Activated T-cell treated with anti-CD3 and anti-CD28 coated beads, Interleukin-2, amount 50 U/mL, for 24 hours (primary cell): ENCODE data around the gene TAGAP.
"Not testable (repeated sequence)": the region's sequence is repeated elsewhere in the genome, so short reads cannot be mapped to it uniquely, and the experiment has no call there.

Experiments
- DNase-seq: peaks from one replicate; pipeline ENCODE4 v3.0.0-alpha.2; 2020
- H3K27ac Mint-ChIP-seq: 2 replicates; pipeline ENCODE4 v1.8.0; 2020; ENCODE audit warnings: mild to moderate bottlenecking, mixed read lengths
- H3K27me3 Mint-ChIP-seq: 2 replicates; pipeline ENCODE4 v1.8.0; 2020; ENCODE audit warnings: mixed read lengths
- H3K36me3 Mint-ChIP-seq: 2 replicates; pipeline ENCODE4 v1.8.0; 2020; ENCODE audit warnings: low read depth, mixed read lengths
- H3K4me1 Mint-ChIP-seq: 2 replicates; pipeline ENCODE4 v1.8.0; 2020; ENCODE audit warnings: low read depth, mixed read lengths
- H3K4me3 Mint-ChIP-seq: 2 replicates; pipeline ENCODE4 v1.8.0; 2020; ENCODE audit warnings: mild to moderate bottlenecking, moderate library complexity, mixed read lengths
- H3K9me3 Mint-ChIP-seq: 2 replicates; pipeline ENCODE4 v1.8.0; 2020; ENCODE audit warnings: mixed read lengths

TAGAP gene

GRCh38 chr6:159042826-159043181 is 2.0 kb downstream of the TAGAP start:
- H3K9me3 Mint-ChIP-seq = no peaks in the 10 kb centered on the region
- no peak for DNase-seq
- H3K36me3 Mint-ChIP-seq = peaks cover 71% of the 10 kb centered on the region
- peaks cover 76% of the 10 kb centered on the region for H3K4me1 Mint-ChIP-seq
- H3K27me3 Mint-ChIP-seq = no peaks in the 10 kb centered on the region
- H3K4me3 Mint-ChIP-seq = peak overlapping the region; percentile 94
- H3K27ac Mint-ChIP-seq = peak overlapping the region; percentile 98

GRCh38 chr6:159042003-159042825 is 2.6 kb downstream of the TAGAP start:
- peaks cover 77% of the 10 kb centered on the region for H3K36me3 Mint-ChIP-seq
- H3K4me1 Mint-ChIP-seq = peaks cover 76% of the 10 kb centered on the region
- H3K27ac Mint-ChIP-seq = peak overlapping the region; percentile 98
- peak overlapping the region; percentile 94 for H3K4me3 Mint-ChIP-seq
- H3K27me3 Mint-ChIP-seq = no peaks in the 10 kb centered on the region
- DNase-seq = peak; percentile 77
- no peaks in the 10 kb centered on the region for H3K9me3 Mint-ChIP-seq

- no peaks in the 10 kb centered on the region for H3K9me3 Mint-ChIP-seq
- H3K4me1 Mint-ChIP-seq = peaks cover 76% of the 10 kb centered on the region
- no peak for DNase-seq
- H3K36me3 Mint-ChIP-seq = peaks cover 86% of the 10 kb centered on the region
- peak overlapping the region; percentile 98 for H3K27ac Mint-ChIP-seq
- H3K4me3 Mint-ChIP-seq = peak overlapping the region; percentile 94
- no peaks in the 10 kb centered on the region for H3K27me3 Mint-ChIP-seq
Measured at GRCh38 chr6:159041181-159041580, 3.6 kb downstream of the TAGAP start.

GRCh38 chr6:159039885-159040258 is 4.9 kb downstream of the TAGAP start:
- Mint-ChIP-seq H3K27me3 (no peaks in the 10 kb centered on the region), H3K9me3 (no peaks in the 10 kb centered on the region), H3K36me3 (peaks cover 99% of the 10 kb centered on the region), H3K27ac (peak overlapping the region; percentile 98), H3K4me1 (peaks cover 78% of the 10 kb centered on the region), H3K4me3 (peak overlapping the region; percentile 94)
- DNase-seq = no peak

- Mint-ChIP-seq H3K27me3 (no peaks in the 10 kb centered on the region), H3K9me3 (no peaks in the 10 kb centered on the region), H3K27ac (peak overlapping the region; percentile 98), H3K4me1 (peaks cover 81% of the 10 kb centered on the region), H3K4me3 (peak overlapping the region; percentile 94), H3K36me3 (peaks cover 99% of the 10 kb centered on the region)
- DNase-seq = no peak
Measured at GRCh38 chr6:159038914-159039884, 5.6 kb downstream of the TAGAP start.

GRCh38 chr6:159038318-159038717 is 6.5 kb downstream of the TAGAP start:
- not testable (repeated sequence) for DNase-seq, H3K27me3 Mint-ChIP-seq, H3K9me3 Mint-ChIP-seq
- Mint-ChIP-seq H3K27ac (peak overlapping the region; percentile 83), H3K4me1 (peaks cover 86% of the 10 kb centered on the region), H3K4me3 (peak overlapping the region; percentile 94), H3K36me3 (peaks cover 91% of the 10 kb centered on the region)

GRCh38 chr6:159037756-159038290 is 7.0 kb downstream of the TAGAP start:
- H3K36me3 Mint-ChIP-seq = peaks cover 86% of the 10 kb centered on the region
- peaks cover 82% of the 10 kb centered on the region for H3K4me1 Mint-ChIP-seq
- H3K4me3 Mint-ChIP-seq = peak overlapping the region; percentile 50
- H3K27ac Mint-ChIP-seq = peak overlapping the region; percentile 83
- DNase-seq = no peak
- no peaks in the 10 kb centered on the region for H3K27me3 Mint-ChIP-seq
- H3K9me3 Mint-ChIP-seq = no peaks in the 10 kb centered on the region

GRCh38 chr6:159036673-159037072 is 8.1 kb downstream of the TAGAP start:
- H3K27ac Mint-ChIP-seq = peak overlapping the region; percentile 85
- no peaks in the 10 kb centered on the region for H3K9me3 Mint-ChIP-seq
- H3K36me3 Mint-ChIP-seq = peaks cover 75% of the 10 kb centered on the region
- DNase-seq = peak; percentile 58
- H3K27me3 Mint-ChIP-seq = no peaks in the 10 kb centered on the region
- H3K4me3 Mint-ChIP-seq = peak overlapping the region; percentile 29
- peaks cover 74% of the 10 kb centered on the region for H3K4me1 Mint-ChIP-seq

- Mint-ChIP-seq H3K9me3 (no peaks in the 10 kb centered on the region), H3K27me3 (no peaks in the 10 kb centered on the region), H3K4me1 (peaks cover 66% of the 10 kb centered on the region), H3K4me3 (peak overlapping the region; percentile 17), H3K36me3 (peaks cover 67% of the 10 kb centered on the region), H3K27ac (peak overlapping the region; percentile 85)
- DNase-seq = no peak
Measured at GRCh38 chr6:159035891-159036290, 8.9 kb downstream of the TAGAP start.

- no peaks in the 10 kb centered on the region for H3K9me3 Mint-ChIP-seq
- peaks cover 42% of the 10 kb centered on the region for H3K4me1 Mint-ChIP-seq
- H3K4me3 Mint-ChIP-seq = no peak overlapping the region
- H3K27me3 Mint-ChIP-seq = no peaks in the 10 kb centered on the region
- peak overlapping the region; percentile 6 for H3K27ac Mint-ChIP-seq
- peaks cover 42% of the 10 kb centered on the region for H3K36me3 Mint-ChIP-seq
- no peak for DNase-seq
Measured at GRCh38 chr6:159033160-159034049, 11.4 kb downstream of the TAGAP start.

GRCh38 chr6:159031846-159032245 is 12.9 kb downstream of the TAGAP start:
- Mint-ChIP-seq H3K4me3 (no peak overlapping the region), H3K4me1 (peaks cover 29% of the 10 kb centered on the region), H3K9me3 (no peaks in the 10 kb centered on the region), H3K27me3 (no peaks in the 10 kb centered on the region), H3K36me3 (peaks cover 28% of the 10 kb centered on the region), H3K27ac (no peak overlapping the region)
- no peak for DNase-seq

GRCh38 chr6:159030168-159030567 is 14.6 kb downstream of the TAGAP start:
- Mint-ChIP-seq H3K9me3 (peaks cover 9% of the 10 kb centered on the region), H3K27ac (no peak overlapping the region), H3K4me1 (peaks cover 12% of the 10 kb centered on the region), H3K4me3 (no peak overlapping the region), H3K27me3 (no peaks in the 10 kb centered on the region), H3K36me3 (peaks cover 20% of the 10 kb centered on the region)
- no peak for DNase-seq

GRCh38 chr6:159025224-159025623 is 19.6 kb downstream of the TAGAP start:
- H3K4me3 Mint-ChIP-seq, H3K27me3 Mint-ChIP-seq, DNase-seq, H3K27ac Mint-ChIP-seq: not testable (repeated sequence)
- Mint-ChIP-seq H3K4me1 (peaks cover 26% of the 10 kb centered on the region), H3K9me3 (peaks cover 27% of the 10 kb centered on the region), H3K36me3 (peaks cover 30% of the 10 kb centered on the region)

GRCh38 chr6:159023893-159024292 is 20.9 kb downstream of the TAGAP start:
- Mint-ChIP-seq H3K9me3 (peaks cover 27% of the 10 kb centered on the region), H3K36me3 (peaks cover 33% of the 10 kb centered on the region), H3K27me3 (no peaks in the 10 kb centered on the region), H3K4me1 (peaks cover 40% of the 10 kb centered on the region), H3K4me3 (no peak overlapping the region), H3K27ac (peak overlapping the region; percentile 80)
- DNase-seq = no peak
